Heart left ventricle (tissue), 13 donors: ENCODE measurements around the gene ZNHIT3.
"Not testable (repeated sequence)": the region's sequence is repeated elsewhere in the genome, so short reads cannot be mapped to it uniquely, and the experiment has no call there.

ENCODE experiments used
- POLR2A ChIP-seq, 2 donors: fragments of 450-650 bp; IDR thresholded peaks; one replicate each; pipeline ENCODE4 v1.6.1; 2017; ENCODE audit warnings: antibody characterized with exemption in 2 of 2, mild to moderate bottlenecking in 2 of 2, moderate library complexity in 2 of 2
- TF ChIP-seq, protein P1 (sequence below), 12 donors: fragments of 200-600 bp; sonication (generic) in 4 of 12; IDR thresholded peaks; one replicate each; pipeline versions ENCODE4 v1.5.0 to v1.8.0; 2018 to 2022; ENCODE audit warnings: antibody characterized with exemption in 12 of 12, mild to moderate bottlenecking in 5 of 12
- donor health status: ischemic (EF 13 %, LVEDD 7.1; RV severe dilation, severe dysfunction).
- donor health status: DM: no; HTN: yes; CAD: no.
- donor health status: DM: no; HTN: no; CAD: no.
- donor health status: ischemic (EF 25% LVEDD 6.9; RV normal size, moderate dysfunction).
- donor health status: ischemic (EF 25% LVEDD 5.7; RV mildly dilated, moderate dysfunction).
- donor health status: ischemic (EF 35%, LVEDD 5.7; RV mildly dilated, moderate dysfunction).
- donor health status: nonischemic (EF 11% LVEDD 7.7; RV severe dilation, severe dysfunction).
- donor health status: DM: yes; HTN: yes; CAD: no.
- donor health status: PGD.
- donor health status: ischemic (EF 29% LVEDD 5.4; RV normal size, mild dysfunction).
- donor health status: nonischemic (EF 23%, LVEDD 6.1; RV moderate dilation, normal function).

DNA sequence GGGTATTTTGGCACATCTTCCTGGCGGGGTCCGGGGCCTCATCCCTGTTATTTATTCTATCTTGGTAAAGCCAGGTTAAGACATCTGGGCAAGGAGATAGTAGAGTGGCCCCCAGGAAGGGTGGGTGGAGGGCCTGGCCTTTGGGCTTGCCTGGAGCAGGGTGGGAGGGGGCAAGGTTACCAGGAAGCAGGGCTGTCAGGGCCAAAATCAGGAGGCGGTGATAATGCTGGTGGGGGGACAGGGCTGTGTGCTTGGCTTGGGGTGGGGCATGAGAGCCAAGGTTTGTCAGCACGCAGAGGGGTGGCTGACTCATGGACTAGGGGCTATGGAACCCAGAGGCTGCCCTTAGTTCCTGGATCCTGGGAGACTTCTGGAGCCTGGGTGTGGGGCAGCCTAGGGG, 44.7 kb upstream of the ZNHIT3 start:
- not testable (repeated sequence) for TF ChIP-seq POLR2A (IDR thresholded peaks at IDR 0.05)
- TF ChIP-seq, protein P1, sequence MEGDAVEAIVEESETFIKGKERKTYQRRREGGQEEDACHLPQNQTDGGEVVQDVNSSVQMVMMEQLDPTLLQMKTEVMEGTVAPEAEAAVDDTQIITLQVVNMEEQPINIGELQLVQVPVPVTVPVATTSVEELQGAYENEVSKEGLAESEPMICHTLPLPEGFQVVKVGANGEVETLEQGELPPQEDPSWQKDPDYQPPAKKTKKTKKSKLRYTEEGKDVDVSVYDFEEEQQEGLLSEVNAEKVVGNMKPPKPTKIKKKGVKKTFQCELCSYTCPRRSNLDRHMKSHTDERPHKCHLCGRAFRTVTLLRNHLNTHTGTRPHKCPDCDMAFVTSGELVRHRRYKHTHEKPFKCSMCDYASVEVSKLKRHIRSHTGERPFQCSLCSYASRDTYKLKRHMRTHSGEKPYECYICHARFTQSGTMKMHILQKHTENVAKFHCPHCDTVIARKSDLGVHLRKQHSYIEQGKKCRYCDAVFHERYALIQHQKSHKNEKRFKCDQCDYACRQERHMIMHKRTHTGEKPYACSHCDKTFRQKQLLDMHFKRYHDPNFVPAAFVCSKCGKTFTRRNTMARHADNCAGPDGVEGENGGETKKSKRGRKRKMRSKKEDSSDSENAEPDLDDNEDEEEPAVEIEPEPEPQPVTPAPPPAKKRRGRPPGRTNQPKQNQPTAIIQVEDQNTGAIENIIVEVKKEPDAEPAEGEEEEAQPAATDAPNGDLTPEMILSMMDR (IDR thresholded peaks at IDR 0.05): not testable (repeated sequence)
